GM21576 (cell line): ENCODE measurements around the gene CLDN25.

Experiments used
- ATAC-seq: cut with Tn5 transposase; IDR thresholded peaks from one replicate; pipeline ENCODE4 v1.9.1; 2021; ENCODE audit warnings: mild to moderate bottlenecking, moderate library complexity; ENCODE audit not compliant: unreplicated experiment

The CLDN25 gene

DNA sequence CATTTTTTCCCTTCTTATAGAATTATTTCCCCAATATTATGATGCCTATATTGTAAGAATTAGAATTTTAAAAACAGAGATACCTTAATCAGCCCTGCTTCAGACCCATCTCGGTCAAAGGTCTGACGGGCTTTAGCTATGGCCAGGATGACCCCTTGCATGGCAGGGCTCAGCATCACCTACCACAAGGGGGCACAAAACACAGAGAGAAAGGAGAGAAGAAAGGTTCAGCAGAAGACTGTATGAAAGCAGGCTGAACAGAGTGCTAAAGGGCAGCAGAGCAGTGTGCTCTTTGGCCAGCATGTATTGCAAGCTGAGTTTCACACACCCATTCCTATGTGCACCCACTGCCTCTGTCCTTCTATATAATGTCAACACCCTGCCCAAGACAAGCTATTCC is 26.8 kb downstream of the CLDN25 start:
- ATAC-seq, result no peak

DNA sequence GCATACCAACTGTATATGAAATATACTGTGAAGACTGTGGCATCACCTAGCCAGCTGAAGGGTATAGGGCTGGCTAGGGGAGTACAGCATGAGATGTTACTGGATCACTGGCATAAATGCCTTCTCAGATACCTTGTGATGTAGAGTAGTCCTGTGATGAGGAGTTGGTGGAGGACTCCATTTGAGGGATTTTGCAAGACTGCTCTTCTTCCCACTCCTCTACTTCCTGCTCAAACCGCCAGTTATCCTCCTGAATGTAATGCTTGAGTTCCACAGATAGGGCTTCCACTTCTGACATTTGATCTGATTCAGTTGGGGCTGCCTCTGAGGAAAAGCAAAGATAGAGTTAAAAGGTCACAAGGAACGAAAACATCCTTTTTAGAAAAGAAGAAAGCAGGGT is 29.3 kb downstream of the CLDN25 start:
- ATAC-seq, result no peak

DNA sequence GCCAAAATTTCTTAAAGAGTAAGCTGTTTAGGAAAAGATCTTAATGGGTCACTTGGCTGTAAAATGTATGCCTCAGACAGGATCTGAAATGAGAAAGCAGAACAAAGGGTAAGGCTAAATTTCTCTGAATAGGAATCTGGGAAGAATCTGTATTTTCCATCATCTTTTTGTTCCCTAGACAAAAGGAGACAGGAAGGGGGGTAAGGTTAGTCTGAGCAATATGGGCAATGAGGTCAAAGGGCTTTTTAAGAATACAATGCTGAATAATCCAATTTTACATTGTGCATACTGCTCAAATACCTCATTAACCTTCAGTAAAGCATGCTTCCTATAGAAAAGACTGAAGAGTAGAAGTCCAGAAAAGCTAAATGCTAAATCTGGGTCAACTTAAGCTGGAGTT is 34.6 kb downstream of the CLDN25 start:
- no peak for ATAC-seq

DNA sequence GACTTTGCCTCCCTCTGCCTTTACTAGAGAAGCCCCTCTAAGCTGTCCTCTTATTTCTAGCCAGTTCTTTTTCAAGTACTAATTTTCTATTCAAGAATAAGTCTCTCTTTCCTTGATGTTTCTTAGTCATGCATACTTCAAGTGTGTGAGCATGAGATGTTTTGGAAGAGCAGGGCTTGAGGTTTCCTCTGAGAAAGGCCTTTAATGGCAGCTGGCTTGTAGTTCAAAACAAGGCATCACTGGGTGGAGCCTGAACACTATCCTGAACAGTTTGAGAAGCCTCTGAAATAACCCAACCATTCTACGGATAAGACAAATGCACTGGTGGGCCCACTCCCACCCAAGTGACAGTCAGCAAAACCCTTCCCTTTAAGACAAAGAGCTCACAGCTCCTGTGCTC is 37.6 kb downstream of the CLDN25 start:
- no peak for ATAC-seq

DNA sequence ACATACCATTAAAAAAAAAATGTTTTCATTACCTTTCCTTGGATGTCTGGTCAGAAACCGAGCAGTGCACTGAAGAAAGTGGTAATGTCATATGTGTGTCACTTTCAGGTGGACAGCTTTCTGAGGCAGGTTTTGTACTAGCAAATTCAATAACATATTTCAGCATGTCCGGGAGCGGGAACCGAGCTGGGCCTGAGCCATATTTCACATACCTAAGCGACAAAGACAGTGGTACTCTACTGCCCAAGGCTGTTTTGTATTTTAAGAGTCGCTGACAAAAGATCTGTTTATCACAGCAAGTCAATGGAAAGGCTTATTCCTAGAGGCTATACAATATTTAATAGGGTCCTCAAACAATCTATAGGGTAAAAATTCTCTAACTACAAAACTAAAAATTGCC is 38.0 kb downstream of the CLDN25 start:
- no peak for ATAC-seq

- ATAC-seq, result no peak
Measured at GRCh38 chr11:113818426-113818825, 38.8 kb downstream of the CLDN25 start.

- ATAC-seq, result no peak
Measured at GRCh38 chr11:113827477-113827876, 47.9 kb downstream of the CLDN25 start.

DNA sequence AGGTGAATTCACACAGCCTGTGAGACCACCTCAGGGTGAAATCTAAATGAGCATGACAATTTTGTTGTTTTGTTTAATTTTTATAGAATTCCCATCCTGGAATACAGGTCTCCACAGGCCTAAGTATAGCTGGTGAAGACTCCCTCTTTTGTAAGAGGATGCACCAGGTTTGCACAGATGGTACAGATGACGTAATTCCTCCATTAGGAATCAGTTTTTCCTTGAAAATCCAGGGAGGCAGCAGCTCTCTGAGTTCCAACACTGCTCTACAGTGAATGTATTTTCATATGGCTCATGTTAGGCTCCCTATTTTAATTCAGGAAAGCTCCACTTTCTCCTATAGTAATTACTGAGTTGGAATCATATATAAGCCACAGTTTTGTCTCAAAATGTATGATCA is 48.6 kb downstream of the CLDN25 start:
- no peak for ATAC-seq

- no peak for ATAC-seq
Measured at GRCh38 chr11:113829751-113830150, 50.2 kb downstream of the CLDN25 start.
